ENCODE results near the gene NMD3.

DNA sequence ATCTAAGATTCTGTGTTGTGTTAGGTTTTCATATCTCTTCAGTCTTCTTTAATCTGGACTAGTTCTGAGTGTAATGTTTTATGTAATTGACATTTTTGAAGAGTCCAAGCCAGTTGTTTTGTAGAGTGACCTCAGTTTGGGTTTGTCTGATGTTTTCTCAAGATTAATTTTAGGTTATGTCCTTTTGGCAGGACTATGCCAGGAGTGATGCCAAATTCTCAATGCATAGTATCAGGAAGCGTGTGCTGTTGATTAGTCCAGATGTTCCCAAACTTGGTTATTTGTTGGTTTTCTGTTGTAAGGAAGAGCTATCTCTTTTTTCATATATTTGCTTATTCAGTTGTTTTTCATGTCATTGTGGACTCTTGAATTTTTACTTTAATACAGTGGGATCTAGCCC, 32.6 kb downstream of the NMD3 start:
- TF ChIP-seq POLR2A (IDR thresholded peaks at IDR 0.05), result no peak
- no peak for TF ChIP-seq CTCF (IDR thresholded peaks at IDR 0.05 in 8 of 11, conservative IDR thresholded peaks at IDR 0.05 in 3 of 11)
